LoVo (cell line): ENCODE data around the gene SERPINB2.

Experiments used
- DNase-seq: peaks from one replicate; pipeline ENCODE4 v3.0.0-alpha.2; 2016; ENCODE audit warnings: low spot score

SERPINB2 gene, protein sequence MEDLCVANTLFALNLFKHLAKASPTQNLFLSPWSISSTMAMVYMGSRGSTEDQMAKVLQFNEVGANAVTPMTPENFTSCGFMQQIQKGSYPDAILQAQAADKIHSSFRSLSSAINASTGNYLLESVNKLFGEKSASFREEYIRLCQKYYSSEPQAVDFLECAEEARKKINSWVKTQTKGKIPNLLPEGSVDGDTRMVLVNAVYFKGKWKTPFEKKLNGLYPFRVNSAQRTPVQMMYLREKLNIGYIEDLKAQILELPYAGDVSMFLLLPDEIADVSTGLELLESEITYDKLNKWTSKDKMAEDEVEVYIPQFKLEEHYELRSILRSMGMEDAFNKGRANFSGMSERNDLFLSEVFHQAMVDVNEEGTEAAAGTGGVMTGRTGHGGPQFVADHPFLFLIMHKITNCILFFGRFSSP

DNA sequence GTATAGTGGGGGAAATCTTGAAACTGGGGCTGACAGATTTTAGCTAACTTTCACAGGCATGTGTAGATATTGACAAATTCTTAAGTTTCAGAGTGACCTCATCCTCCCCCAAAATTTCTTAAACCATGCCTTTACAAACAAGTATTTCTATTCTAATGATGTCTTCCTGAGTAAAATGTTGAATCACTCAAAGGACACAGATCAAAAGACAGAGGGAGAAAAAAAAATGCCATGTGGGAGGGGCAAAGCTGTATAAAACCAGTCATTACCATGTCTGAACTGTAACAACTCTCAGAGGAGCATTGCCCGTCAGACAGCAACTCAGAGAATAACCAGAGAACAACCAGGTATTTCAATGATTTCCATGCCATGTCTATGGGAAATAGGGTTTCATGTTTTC, at the start of gene SERPINB2:
TSS of gene SERPINB2 (plus strand) at position 282 of the 400 bp plus-strand sequence. CDS start 3,740 bp downstream, outside the sequence.
- no peak for DNase-seq

DNA sequence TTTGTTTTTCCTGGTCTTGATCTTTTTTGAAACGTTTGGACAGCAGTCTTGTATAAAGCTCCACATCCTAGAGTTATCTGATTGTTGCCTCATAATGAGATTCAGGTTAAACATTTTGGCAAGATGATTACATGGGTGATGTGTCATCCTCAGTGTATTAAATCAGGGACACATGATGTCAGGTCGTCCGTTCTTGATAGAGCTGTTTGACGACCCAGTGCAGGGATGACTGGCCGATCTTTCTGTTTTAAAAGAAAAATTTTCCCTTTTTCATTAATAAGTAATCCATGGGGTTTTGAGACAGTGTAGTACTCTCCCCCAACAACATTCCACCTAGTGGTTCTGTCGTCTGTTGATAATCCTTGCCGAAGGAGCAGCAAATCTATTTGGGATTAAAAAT, 44.5 kb upstream of the SERPINB2 start:
- DNase-seq, result no peak

DNA sequence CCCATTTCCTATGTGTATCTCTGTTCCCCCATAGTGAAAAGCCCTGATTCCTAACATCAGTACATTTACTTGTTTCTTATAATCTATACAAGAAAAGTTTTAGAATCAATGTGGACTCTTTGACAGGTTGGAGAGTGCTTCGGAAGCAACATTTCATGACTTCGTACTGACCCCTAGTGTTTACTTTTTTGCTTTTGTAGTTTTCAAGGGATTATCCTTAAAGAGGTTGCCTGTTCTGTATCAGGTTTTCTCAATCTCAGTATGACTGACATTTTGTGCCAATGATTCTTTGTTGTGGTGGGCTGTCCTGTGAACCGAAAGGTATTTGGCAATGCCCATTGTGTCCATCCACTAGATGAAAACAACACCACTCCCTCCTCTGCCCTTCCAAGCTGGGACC, 43.3 kb upstream of the SERPINB2 start:
- DNase-seq, result peak; percentile 20

DNA sequence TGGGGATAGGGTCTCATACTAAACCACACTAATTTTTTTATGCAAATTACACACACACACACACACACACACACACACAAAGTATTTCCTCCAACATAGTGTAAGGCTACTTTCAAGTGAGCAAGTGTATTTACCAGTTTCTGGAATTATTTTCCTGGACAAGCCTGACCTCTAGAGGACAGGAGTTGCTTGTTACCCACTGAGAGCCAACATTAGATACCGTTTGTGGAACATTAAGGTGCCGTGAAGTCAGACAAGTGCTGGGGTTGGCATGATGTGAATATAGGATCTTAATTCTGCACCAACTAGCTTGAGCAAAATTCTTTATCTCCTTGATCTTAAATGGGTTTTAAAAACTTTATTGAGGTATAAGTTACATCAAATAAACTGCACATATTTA, 39.3 kb upstream of the SERPINB2 start:
- DNase-seq, result peak; percentile 47

DNA sequence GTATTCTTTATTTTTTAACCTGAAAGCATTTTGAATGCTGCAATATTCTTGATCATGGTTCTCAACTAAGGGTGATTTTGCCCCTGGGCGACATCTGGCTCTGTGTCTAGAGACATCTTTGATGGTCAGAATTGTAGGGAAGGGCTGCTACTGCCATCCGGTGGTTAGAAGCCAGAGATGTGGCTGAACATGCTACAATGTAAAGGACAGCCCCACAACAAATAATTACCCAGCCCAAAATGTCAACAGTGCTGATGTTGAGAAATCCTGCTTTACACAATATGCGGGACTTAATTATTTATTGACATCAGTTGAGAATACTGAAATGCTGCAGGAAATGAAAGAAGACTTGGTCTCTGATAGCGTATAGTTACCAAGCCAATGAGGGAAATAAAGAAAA, 37.5 kb upstream of the SERPINB2 start:
- DNase-seq, result no peak

DNA sequence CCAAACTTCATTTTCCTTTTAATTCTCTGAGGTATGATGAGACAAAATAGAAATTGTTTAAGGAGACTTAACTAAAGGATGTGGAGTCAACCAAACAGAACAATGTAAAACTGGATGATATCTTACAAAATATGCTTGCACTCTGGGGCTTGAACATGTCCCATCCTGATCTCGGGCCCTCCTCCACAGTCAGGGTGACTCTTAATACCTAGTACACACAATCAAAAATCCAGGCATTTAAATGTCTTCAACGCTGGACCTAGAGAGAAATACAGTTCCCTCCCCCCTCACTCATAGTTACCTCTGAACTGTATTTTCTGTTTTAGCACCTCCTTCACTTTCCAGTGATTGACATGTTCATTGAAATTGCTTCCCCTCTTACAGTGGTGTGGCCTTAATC, 36.9 kb upstream of the SERPINB2 start:
- no peak for DNase-seq

DNA sequence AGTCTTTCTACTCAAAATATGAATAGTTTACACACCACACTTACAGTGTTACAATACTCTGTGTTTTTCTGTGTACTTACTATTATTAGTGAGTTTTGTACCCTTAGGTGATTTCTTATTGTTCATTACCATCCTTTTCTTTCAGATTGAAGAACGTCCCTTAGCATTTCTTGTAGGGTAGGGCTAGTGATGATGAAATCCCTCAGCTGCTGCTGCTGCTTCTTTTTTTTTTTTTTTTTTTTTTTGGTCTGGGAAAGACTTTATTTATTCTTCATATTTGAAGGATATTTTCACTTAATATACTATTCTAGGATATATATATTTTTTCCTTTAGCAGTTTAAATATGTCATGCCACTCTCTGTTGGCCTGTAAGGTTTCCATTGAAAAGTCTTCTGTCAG, 29.0 kb upstream of the SERPINB2 start:
- no peak for DNase-seq

DNA sequence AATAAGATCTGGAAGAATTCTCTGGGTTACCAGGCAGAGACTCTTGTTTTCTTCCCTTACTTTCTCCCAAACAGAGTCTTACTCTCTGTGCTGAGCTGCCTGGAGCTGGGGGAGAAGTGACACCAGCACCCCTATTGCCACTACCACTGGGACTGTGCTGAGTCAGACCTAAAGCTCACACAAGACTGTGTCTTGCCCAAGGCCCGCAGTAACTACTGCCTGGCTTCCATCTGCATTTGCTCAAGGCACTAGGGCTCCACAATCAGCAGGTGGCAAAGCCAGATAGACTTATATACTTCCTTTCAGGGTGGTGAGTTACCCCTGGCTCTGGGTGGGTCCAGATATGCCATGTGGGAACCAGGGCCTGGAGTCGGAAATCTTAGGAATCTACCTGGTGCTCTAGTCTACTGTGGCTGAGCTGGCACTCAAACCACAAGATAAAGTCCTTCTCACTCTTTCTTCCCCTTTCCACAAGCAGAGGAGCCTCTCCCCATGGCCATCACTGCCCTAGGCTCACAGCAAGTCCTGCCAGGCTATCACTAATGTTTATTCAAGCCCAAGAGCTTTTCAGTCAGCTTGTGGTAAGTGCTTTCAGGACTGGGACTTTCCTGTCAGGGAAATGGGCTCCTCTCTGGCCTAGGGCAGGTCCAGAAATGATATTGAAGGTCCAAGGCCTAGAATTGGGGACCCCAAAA, 27.6 kb upstream of the SERPINB2 start:
- no peak for DNase-seq

DNA sequence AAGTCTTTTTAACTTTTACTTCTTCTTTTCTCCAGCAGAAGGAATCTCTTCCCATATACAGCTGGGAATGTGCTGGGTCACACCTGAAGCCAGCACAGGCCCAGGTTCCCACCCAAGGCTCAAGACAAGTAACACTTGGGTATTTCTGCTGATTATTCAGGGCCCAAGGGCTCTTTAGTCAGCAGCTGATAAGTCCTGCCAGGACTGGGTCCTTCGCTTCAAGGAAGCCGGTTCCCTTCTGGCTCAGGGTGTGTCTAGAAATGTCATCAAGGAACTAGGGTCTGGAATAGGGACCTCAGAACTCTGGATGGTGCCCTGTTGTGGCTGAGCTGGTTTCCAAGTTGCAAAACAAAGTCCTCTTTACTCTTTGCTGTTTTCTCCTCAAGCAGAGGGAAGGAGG, 27.0 kb upstream of the SERPINB2 start:
- DNase-seq, result no peak

DNA sequence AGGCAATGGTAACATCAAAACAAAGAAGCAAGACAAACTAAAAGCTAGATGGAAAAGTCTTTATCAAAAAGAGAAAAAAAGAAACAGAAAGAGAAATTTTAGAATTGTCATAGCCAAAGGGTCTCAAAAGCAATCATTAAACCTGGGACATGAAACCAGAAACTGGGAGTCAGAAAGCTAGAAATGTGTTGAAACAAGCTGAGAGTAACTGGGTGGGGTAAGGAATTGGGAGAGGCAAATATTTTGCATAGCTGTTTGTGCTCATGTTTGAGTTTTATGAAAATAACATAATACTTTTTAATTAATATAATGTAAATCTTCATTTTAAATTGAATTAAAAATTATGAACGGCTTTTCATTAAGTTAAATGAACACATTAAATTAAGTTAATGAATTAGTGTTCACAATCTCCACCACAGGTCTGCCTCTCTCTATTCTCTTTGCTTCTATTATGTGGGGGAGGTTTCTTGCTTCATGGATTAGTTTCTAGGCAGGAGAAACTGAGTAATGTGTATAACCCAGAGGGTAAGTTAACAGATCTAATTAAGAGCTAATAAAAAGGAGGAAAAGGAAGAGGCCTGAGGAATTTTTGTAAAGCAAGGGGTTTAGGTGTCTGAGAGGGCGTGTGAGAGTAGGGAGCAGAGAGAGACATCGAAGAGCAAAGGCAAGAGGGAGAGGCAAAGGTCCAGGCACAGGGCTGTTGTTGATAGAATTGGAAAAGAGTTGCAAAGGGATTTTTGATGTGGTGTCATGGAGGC, 20.0 kb upstream of the SERPINB2 start:
- DNase-seq, result no peak

DNA sequence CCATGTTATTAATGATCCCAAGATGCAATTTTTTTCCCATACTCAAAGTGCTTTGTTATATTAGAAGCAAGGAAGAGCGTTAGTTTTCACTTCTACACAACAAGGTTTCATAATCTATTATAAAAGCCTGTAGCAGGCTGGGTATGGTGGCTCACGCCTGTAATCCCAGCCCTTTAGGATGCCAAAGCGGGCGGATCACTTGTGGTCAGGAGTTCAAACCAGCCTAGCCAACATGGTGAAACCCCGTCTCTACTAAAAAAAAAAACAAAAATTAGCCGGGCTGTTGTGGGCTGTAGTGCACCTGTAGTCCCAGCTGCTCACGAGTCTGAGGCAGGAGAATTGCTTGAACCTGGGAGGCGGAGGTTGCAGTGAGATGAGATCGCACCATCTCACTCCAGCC, 19.0 kb upstream of the SERPINB2 start:
- DNase-seq, result no peak

DNA sequence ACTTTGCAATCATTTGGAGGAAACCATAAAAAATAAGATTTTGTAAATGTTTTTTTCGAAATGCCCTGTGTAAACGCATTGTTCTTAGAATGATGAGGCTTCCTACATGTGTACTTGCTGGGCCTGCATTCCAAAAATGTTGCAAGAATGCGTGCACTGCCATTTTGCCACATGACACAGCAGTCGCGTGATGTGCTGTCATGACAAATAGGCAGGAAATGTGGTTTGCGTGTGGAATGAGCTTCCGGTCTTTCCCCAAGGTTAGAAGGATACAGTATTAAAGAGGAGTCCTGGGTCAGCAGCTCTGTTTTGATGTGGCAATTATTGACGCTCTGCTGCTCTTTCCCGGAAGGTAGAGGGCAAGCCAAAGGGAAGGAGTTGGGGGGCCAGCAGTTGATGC, 18.1 kb upstream of the SERPINB2 start:
- no peak for DNase-seq

DNA sequence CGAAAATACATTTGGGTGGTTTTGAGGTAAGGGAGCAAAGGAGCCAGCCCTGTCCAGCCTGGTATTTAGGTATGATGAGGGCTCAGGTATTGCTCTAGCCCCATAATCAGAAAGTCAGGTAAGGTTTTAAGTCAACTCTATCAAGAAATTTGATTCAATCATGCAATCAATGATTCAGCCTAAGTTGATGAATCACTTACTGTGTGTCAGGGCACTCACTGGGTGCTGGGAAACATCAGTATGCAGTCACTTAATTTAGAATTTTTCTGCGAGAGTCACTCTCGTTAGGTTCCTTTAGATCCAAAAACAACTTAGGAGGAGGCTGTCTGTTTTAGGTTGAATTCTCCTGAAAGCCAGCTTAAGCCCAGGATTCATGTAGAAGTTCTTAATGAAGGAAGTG, 17.7 kb upstream of the SERPINB2 start:
- no peak for DNase-seq

DNA sequence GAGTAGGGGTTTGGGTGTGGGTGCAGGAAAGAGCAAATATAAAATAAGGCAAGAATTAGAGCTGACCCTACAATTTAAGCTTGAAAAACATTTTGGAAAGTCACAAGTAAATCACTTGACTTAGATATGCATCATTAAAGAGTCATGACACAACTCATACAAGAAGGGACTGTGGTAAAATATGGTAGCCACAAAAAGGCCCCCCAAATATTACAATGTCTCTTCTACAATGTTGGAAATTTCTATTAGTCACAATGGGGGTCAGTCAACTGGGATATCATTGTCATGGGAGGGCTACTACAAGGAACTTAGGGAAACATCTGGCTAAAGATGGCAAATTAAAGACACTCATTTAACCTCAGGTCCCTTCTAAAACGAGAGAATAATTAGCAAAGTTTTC, 15.7 kb upstream of the SERPINB2 start:
- DNase-seq, result no peak

DNA sequence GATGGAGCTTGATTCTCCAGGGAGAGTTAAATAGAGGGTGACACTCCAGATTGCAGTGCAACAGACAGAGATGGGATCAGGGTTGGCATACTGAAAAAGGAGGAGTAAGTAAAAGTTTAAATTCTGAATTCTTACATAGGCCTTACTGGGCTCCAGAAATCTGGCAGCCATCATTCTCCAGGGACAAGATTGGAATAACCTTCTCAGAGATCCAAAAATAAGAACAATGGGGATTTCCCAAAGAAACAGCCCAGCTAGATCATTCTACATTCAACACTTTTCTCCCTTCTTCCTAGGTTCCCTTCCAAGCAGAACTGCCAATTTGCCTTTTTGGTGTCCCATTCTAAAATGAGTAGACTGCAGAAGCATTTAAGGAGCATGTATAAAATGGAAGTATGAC, 14.9 kb upstream of the SERPINB2 start:
- DNase-seq, result no peak

DNA sequence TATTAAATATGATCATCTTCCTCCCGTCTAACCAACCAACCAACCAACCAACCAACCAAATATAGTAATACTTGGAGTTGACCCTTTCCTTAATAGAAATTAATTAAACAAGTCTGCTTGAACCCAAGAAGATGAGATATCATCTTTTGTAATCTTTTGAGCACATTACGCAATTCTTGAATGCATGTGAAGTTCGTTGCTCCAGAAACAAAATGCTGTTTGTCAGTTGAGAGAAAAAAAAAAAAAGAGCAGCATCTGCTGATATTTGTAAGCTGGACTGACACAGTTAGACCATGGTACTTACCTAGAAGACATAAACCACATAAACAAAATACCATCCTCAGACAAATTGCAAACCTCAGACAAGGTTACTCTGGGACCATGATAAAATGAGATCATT, 9.2 kb upstream of the SERPINB2 start:
- no peak for DNase-seq

DNA sequence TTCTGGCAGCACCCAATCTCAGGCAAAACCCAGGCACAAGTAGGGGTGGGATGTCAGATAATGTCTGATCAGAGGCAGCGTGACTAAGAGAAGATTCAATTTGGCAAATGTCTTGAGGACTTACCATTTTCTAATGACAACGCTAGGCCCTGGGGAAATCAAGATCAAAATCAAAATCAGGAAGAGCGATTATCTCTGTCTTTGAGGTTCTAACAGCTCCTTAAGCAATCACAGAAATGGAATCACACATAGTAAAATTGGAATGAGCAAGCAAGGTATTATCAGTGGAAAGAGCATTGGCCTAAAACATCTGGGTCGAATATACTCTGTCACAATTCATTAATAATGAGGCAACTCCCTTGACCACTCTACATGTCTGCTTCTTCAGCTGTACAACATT, 8.6 kb upstream of the SERPINB2 start:
- no peak for DNase-seq

DNA sequence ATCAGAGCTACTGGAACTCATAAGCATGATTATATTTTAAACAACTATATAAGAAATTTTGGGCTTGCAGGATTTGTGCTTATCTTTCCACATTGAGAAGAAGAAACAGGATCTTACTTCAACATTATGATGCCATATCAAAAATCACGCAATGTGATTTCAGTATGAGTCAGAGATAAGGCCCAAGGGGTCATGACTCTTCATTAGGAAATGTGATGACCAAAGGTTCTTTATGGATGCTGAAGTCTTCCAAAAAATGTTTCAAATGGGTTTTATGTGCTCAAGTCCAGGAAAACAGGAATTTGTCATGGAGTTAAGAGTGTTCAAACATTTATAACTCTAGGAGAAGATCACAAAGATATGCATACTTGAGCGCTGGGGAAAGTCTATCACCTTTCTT, 7.8 kb upstream of the SERPINB2 start:
- DNase-seq, result no peak

DNA sequence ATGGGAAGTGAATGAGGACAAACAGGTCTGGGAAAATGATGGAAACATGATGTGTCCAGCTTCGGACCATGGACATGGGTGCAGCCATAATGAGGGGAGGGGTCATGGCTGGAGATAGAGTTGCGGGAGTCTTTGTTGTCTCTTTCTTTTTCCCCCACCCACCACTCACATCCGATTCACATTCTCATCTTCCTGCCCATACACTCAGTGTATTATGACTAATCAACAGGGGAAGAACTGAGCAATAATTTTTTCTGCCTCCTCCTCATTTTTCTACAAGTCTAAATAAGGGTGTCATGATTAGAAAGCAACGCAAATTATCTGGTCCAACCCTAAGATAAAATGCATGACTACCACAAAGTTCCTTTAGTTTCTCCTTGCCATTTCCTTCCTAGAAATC, 5.7 kb upstream of the SERPINB2 start:
- no peak for DNase-seq

DNA sequence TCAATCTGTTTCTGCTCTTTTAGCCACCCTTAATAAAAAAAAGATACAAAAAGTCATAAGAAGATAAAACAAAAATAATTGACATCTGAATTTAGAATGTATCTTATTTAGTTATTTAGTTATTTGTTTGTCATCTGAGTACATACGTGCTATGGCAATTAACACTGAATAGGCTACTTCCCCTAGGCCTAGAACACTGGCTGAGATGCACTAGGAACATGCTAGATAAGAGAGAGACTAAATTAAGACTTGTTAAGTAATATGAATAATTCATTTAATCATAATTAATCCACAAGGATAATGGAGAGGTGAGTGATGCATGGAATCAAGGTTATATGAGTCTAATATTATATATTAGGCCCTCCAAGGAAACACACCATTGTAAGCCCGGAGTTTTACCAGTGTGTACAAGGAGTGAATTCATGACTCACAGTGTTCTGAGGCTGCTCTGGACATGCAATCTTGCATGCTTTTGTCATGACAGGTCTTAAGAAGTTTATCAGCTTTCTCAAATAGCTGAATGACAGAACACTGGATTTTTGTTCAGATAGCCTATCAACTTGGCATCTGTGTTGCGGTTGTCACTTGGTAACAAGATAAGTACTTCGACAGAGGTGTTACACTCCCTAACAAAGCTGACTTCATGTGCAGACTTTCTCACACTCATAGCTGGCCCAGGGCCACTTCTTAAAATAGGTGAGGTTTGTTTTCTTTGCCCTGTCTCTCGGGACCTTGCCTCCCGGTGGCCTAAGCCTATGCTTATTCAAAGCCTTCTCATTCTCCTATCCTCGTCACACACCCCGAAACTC, 5.0 kb upstream of the SERPINB2 start:
- peak; percentile 2 for DNase-seq

DNA sequence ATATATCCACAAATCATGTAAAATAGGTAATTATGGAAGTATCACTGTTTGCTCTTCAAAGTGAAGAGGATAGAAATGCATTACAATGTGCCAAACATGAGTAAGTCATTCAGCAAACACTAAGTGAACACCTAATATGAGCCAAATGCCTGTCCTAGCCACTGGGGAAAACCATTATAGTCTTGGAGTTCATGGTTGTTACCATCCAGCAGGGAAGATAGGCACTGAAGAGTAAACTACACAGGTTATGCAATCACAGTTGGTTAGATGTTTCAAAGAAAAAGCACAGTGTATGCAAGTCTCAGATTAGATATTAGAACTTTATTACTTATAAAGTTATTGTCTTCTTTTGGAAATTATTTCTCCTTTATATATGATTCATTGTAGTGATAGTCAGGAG, 3.9 kb upstream of the SERPINB2 start:
- DNase-seq, result no peak
